Measurements from ENCODE around the gene SPATA2. TPM values are rescaled to one million over a fixed set of nuclear protein-coding genes. Genes with fewer than 3 reads are reported as not detected.

SPATA2 gene
- total and polyA plus RNA-seq, 2 of the 8 experiments (the other 6 are each of a cell fraction or from before 2014, with no cell fraction given): 11.0 to 13.0 TPM

- no peak for TF ChIP-seq CHD7 (IDR thresholded peaks at IDR 0.05; ENCODE audit: insufficient replicate concordance, low read length)
- no peak for TF ChIP-seq YY1 (IDR thresholded peaks at IDR 0.05; ENCODE audit: low read depth, low read length)
- TF ChIP-seq SAP30 (IDR thresholded peaks at IDR 0.05; ENCODE audit: insufficient read depth, insufficient replicate concordance, low read length): no peak
- TF ChIP-seq SP1 (IDR thresholded peaks at IDR 0.05; ENCODE audit: low read depth, low read length): no peak
- TF ChIP-seq KDM4A (IDR thresholded peaks at IDR 0.05; ENCODE audit: low read depth, low read length, severe bottlenecking): no peak
- TF ChIP-seq E2F6 (IDR thresholded peaks at IDR 0.05): no peak
- no peak for TF ChIP-seq ASH2L (IDR thresholded peaks at IDR 0.05; ENCODE audit: low read length)
- TF ChIP-seq CTBP2 (IDR thresholded peaks at IDR 0.05; ENCODE audit: borderline replicate concordance, insufficient read depth, insufficient read length, low read length): no peak
Observed at GRCh38 chr20:49856904-49857303, 58.4 kb downstream of the SPATA2 start (continued).

Data from H1 (cell line).